ENCODE results near the gene DPM2. TPM values are rescaled to one million over a fixed set of nuclear protein-coding genes. Genes with fewer than 3 reads are reported as not detected.

Gene DPM2
- total RNA-seq, 1 experiment from 2014 or later = 35.4 TPM

GRCh38 chr9:127973169-127974000, 35.7 kb upstream of the DPM2 start:
- no peak for DNase-seq (ENCODE audit: low spot score)

- DNase-seq (ENCODE audit: low spot score) = no peak
These were observed 34.7 kb upstream of the DPM2 start for GRCh38 chr9:127972236-127972871.

- no peak for DNase-seq (ENCODE audit: low spot score)
These were observed 33.9 kb upstream of the DPM2 start for GRCh38 chr9:127971357-127972235.

GRCh38 chr9:127970401-127971313, 33.0 kb upstream of the DPM2 start:
- DNase-seq (ENCODE audit: low spot score) = no peak

- DNase-seq (ENCODE audit: low spot score) = peak; percentile 54
These were observed 31.2 kb upstream of the DPM2 start for GRCh38 chr9:127968700-127969383.

GRCh38 chr9:127968042-127968441, 30.4 kb upstream of the DPM2 start:
- DNase-seq (ENCODE audit: low spot score) = peak; percentile 48

GRCh38 chr9:127967151-127967809, 29.6 kb upstream of the DPM2 start:
- no peak for DNase-seq (ENCODE audit: low spot score)

- DNase-seq (ENCODE audit: low spot score) = no peak
These were observed 28.9 kb upstream of the DPM2 start for GRCh38 chr9:127966416-127967150.

GRCh38 chr9:127965953-127966352, 28.3 kb upstream of the DPM2 start:
- no peak for DNase-seq (ENCODE audit: low spot score)

GRCh38 chr9:127963359-127964064, 25.9 kb upstream of the DPM2 start:
- DNase-seq (ENCODE audit: low spot score) = no peak

GRCh38 chr9:127963041-127963358, 25.3 kb upstream of the DPM2 start:
- DNase-seq (ENCODE audit: low spot score) = no peak

GRCh38 chr9:127962278-127962677, 24.6 kb upstream of the DPM2 start:
- no peak for DNase-seq (ENCODE audit: low spot score)

GRCh38 chr9:127961613-127962155, 24.0 kb upstream of the DPM2 start:
- no peak for DNase-seq (ENCODE audit: low spot score)

GRCh38 chr9:127961155-127961490, 23.5 kb upstream of the DPM2 start:
- no peak for DNase-seq (ENCODE audit: low spot score)

GRCh38 chr9:127960410-127961154, 22.9 kb upstream of the DPM2 start:
- DNase-seq (ENCODE audit: low spot score) = no peak

- DNase-seq (ENCODE audit: low spot score) = no peak
These were observed 22.3 kb upstream of the DPM2 start for GRCh38 chr9:127959841-127960409.

GRCh38 chr9:127959398-127959797, 21.7 kb upstream of the DPM2 start:
- no peak for DNase-seq (ENCODE audit: low spot score)

GRCh38 chr9:127958728-127959127, 21.1 kb upstream of the DPM2 start:
- DNase-seq (ENCODE audit: low spot score) = no peak

Measured in H4 (cell line).